ENCODE results near the gene FIGLA. TPM values are rescaled to one million over a fixed set of nuclear protein-coding genes. Genes with fewer than 3 reads are reported as not detected.

FIGLA gene
- total and polyA plus RNA-seq, 10 donors: 0.14 to 0.39 TPM; not detected in 8

- H3K4me3 ChIP-seq: peak overlapping the region; percentile 41 to 80 (median 48)
- no peaks in the 10 kb centered on the region for H3K36me3 ChIP-seq
- peaks cover 9 to 20% (median 17%) of the 10 kb centered on the region in 6 donors for H3K4me1 ChIP-seq
- intact Hi-C loops (cut with DNase I; ENCODE audit: low total_unique reads): no loop called here
- WGBS, 5 donors: 1 to 2% (median 1%) methylated on average over 25 to 51 of the region's 51 CpGs
- TF ChIP-seq CTCF (IDR thresholded peaks at IDR 0.05 in 8 of 11, conservative IDR thresholded peaks at IDR 0.05 in 3 of 11) (no peak), POLR2AphosphoS5 (IDR thresholded peaks at IDR 0.05) (no peak), POLR2A (IDR thresholded peaks at IDR 0.05) (no peak)
- peaks cover 0 to 85% (median 38%) of the 10 kb centered on the region in 7 donors for H3K27me3 ChIP-seq (replicated peaks in 1 of 7)
- peak overlapping the region in 4 of 8 donors; percentile 37 to 74 (median 54) for H3K27ac ChIP-seq
- peak; percentile 80 for DNase-seq
- H3K9me3 ChIP-seq: no peaks in the 10 kb centered on the region
Observed at GRCh38 chr2:70767079-70767698, 23.3 kb downstream of the FIGLA start.

GRCh38 chr2:70766357-70767078 lies 23.9 kb downstream of the FIGLA start:
- TF ChIP-seq CTCF (IDR thresholded peaks at IDR 0.05 in 8 of 11, conservative IDR thresholded peaks at IDR 0.05 in 3 of 11) (no peak), POLR2A (IDR thresholded peaks at IDR 0.05) (no peak), POLR2AphosphoS5 (IDR thresholded peaks at IDR 0.05) (no peak)
- Histone ChIP-seq H3K36me3 (no peaks in the 10 kb centered on the region), H3K4me1 (peaks cover 9 to 20% (median 17%) of the 10 kb centered on the region in 6 donors), H3K4me3 (peak overlapping the region in 7 of 8 donors; percentile 41 to 80 (median 49)), H3K9me3 (no peaks in the 10 kb centered on the region), H3K27ac (peak overlapping the region in 2 of 8 donors; percentile 53 to 74), H3K27me3 (replicated peaks in 1 of 7) (peaks cover 0 to 78% (median 38%) of the 10 kb centered on the region in 7 donors)
- intact Hi-C loops (cut with DNase I; ENCODE audit: low total_unique reads): no loop called here
- WGBS, 5 donors: 10 to 15% (median 11%) methylated on average over 7 of the region's 7 CpGs
- no peak for DNase-seq

GRCh38 chr2:70765507-70765906 lies 24.9 kb downstream of the FIGLA start:
- Histone ChIP-seq H3K4me1 (peaks cover 9 to 20% (median 17%) of the 10 kb centered on the region in 6 donors), H3K9me3 (no peaks in the 10 kb centered on the region), H3K36me3 (no peaks in the 10 kb centered on the region), H3K27me3 (replicated peaks in 1 of 7) (peaks cover 0 to 73% (median 38%) of the 10 kb centered on the region in 7 donors), H3K4me3 (no peak overlapping the region), H3K27ac (no peak overlapping the region)
- DNase-seq: no peak
- intact Hi-C loops (cut with DNase I; ENCODE audit: low total_unique reads): no loop called here
- WGBS, 5 donors: 81 to 93% (median 86%) methylated on average over 7 of the region's 7 CpGs
- TF ChIP-seq POLR2AphosphoS5 (IDR thresholded peaks at IDR 0.05) (no peak), POLR2A (IDR thresholded peaks at IDR 0.05) (no peak), CTCF (IDR thresholded peaks at IDR 0.05 in 8 of 11, conservative IDR thresholded peaks at IDR 0.05 in 3 of 11) (no peak)

- H3K36me3 ChIP-seq: no peaks in the 10 kb centered on the region
- no peaks in the 10 kb centered on the region for H3K9me3 ChIP-seq
- 37 to 62% (median 50%) methylated on average over 1 of the region's 1 CpG for WGBS, 5 donors
- intact Hi-C loops (cut with DNase I; ENCODE audit: low total_unique reads): no loop called here
- H3K27ac ChIP-seq: no peak overlapping the region
- no peak for DNase-seq
- TF ChIP-seq POLR2AphosphoS5 (IDR thresholded peaks at IDR 0.05): no peak
- TF ChIP-seq CTCF (IDR thresholded peaks at IDR 0.05 in 8 of 11, conservative IDR thresholded peaks at IDR 0.05 in 3 of 11): no peak
- TF ChIP-seq POLR2A (IDR thresholded peaks at IDR 0.05): no peak
- H3K4me3 ChIP-seq: no peak overlapping the region
- peaks cover 0 to 45% (median 4%) of the 10 kb centered on the region in 7 donors for H3K27me3 ChIP-seq (replicated peaks in 1 of 7)
- H3K4me1 ChIP-seq: no peaks in the 10 kb centered on the region
Observed at GRCh38 chr2:70759446-70759845, 31.0 kb downstream of the FIGLA start.
